HL-60/S4 treated with retinoic acid at 250 ng/mL for 4 days and 3 days (cell line): ENCODE data around the gene NOL4L.

Experiments
- in situ Hi-C: fragments of 300-500 bp; cut with MboI; formaldehyde crosslinking; loops from 2 replicates; pipeline ENCODE4 v1.7.0; 2022; ENCODE audit warnings: low sequenced_read_pairs

NOL4L gene

DNA sequence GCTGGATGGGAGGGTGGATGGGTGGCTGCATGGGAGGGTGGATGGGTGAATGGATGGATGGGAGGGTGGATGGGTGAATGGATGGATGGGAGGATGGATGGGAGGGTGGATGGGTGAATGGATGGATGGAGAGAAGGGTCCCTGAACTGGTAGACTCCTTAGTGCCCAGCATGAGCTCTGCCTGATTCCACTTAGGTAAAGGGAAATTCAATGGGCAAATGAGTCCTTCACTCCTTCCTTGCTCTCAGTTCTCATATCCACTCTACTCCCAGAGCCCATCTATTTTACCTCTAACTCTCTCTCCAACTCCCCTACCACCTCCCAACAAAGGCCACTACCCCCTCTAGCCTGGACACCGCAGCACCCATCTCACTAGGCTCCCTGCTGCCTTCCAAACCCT is 29.2 kb upstream of the NOL4L start:
- in situ Hi-C loops: no loop called here

DNA sequence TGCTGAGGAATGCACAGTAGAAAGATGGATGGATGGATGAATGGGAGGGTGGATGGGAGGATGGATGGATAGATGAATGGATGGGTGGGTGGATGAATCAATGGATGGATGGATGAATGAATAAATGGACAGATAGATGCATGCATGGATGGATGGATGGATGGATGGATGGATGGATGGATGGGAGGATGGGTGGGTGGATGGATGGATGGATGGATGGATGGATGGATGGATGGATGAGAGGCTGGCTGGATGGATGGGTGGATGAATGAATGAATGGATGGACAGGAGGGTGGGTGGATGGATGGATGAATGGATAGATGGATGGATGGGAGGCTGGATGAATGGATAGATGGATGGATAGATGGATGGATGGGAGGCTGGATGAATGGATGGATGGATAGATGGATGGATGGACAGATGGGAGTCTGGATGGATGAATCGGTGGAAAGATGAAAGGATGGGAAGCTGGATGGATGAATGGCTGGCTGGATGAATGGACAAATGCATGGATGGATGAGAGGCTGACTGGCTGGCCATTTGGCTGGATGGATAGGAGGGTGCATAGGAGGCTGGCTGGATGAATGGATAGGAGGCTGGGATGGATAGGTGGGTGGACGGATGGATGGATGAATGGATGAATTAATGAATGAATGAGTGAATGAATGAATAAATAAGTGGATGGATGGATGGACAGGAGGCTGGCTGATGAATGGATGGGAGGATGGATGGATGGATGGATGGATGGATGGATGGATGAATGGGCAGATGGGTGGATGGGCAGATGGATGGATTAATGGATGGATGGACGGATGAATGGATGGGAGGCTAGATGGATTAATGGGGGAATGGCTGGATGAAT is 28.3 kb upstream of the NOL4L start:
- in situ Hi-C loops: no loop called here

DNA sequence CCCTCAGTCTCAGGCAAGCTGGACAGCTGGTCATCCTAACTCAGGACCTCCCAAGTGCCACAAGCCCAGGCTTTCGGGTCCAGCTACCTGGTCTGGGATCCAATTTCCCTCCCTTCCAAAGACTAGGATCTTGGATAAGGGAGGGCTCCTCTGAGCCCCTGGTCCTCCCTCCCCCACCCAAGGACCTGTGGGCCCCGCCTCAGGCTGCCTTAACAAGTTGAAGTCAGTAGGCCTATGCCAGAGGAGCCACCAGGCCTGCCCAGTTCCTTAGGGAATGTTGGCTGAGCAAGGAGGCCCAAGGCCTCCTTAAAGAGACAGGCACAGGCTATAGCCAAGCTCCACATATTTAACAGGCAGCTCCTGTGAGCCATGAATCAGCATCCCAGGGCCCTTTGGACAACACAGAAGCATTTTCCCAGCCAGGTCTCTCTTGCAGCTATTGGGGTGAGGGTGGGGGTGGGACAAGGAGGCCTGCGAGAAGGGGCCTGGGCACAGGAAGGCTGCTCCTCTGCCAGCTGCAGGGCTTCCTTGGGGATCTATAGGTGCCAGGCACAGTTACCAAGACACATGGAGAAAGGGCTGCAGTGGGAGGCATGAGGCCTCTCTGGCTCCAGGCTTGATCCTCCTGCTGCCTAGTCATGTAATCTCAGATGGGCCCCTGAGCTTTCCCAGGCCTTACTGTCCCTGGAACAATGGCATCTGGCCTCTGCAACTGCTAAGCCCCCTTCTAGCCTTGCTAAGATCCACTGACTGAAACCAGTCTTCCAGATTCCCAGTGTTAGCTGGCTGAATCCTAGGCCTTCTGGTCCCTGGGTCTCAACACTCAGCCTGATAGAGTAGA is 27.4 kb upstream of the NOL4L start:
- in situ Hi-C loops: no loop called here

- in situ Hi-C loops: no loop called here
Observed at GRCh38 chr20:32611868-32612267, 26.7 kb upstream of the NOL4L start.

GRCh38 chr20:32611286-32611685 is 26.2 kb upstream of the NOL4L start:
- in situ Hi-C loops: no loop called here

GRCh38 chr20:32610472-32611218 is 25.5 kb upstream of the NOL4L start:
- in situ Hi-C loops: no loop called here

DNA sequence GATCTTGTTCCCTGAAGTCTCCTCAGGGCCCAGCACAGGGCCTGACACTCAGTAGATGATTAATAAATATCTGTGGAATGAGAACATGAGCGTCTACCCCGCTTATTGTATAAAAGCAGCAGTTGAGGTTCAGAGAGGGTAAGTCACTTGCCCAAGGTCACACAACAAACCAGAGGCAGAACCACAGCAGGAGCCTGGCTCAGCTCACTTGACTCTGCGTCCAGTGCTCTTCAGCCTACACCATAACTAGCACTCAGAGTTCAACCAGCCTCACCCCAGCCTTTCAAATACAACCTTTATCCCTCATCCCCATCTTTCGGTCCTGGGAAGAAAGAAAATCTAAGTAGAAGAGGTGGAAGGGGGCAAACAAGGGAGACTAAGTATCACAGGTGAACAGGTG is 24.9 kb upstream of the NOL4L start:
- in situ Hi-C loops: no loop called here

DNA sequence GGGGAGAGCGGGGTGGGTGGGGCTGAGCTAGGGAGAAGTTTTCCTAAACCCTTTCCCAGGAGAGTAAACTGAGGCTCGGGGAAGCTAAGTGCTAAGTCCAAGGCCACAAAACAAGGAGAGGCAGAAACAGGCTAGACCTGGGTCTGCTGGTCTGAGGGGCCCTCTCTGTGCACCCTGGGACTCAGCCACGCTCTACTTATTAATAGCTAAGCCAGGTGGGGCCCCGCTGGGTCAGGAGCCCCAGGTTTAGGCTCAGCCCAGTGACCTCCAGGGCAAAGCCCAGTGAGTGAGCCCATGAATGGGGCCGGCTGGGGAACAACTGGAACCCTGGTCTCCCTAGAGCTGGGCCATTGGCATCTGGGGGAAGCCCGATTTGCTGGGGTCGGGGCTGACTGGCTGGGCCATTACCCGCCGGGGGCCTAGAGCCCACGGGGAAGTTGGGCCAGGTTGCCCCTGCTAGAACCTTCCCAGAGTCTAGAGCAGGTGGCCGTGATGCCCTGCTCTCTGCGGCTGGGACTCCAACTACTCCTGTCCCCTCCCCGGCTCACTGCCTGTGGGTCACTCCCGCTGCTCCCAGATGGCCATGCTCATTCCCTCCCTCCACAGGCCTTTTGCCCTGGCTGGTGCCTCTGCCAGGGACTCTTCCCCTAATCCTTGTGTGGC is 24.1 kb upstream of the NOL4L start:
- in situ Hi-C loops: no loop called here

GRCh38 chr20:32608664-32609015 is 23.5 kb upstream of the NOL4L start:
- in situ Hi-C loops: no loop called here

- in situ Hi-C loops: no loop called here
Observed at GRCh38 chr20:32607727-32608663, 22.9 kb upstream of the NOL4L start.

- in situ Hi-C loops: no loop called here
Observed at GRCh38 chr20:32607324-32607723, 22.2 kb upstream of the NOL4L start.

DNA sequence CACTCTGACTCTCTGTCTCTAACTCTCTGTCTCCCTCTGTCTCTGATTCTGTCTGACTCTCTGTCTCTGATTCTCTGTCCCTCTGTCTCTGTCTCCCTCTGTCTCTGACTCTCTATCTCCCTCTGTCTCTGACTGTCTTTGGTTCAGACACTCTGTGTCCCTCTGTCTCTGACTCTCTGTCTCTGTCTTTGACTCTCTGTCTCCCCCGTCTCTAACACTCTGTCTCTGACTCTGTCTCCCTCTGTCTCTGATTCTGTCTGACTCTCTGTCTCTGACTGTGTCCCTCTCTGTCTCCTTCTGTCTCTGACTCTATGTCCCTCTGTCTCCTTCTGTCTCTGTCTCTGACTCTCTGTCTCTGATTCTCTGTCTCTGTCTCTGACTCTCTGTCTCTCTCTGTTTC is 21.7 kb upstream of the NOL4L start:
- in situ Hi-C loops: no loop called here

DNA sequence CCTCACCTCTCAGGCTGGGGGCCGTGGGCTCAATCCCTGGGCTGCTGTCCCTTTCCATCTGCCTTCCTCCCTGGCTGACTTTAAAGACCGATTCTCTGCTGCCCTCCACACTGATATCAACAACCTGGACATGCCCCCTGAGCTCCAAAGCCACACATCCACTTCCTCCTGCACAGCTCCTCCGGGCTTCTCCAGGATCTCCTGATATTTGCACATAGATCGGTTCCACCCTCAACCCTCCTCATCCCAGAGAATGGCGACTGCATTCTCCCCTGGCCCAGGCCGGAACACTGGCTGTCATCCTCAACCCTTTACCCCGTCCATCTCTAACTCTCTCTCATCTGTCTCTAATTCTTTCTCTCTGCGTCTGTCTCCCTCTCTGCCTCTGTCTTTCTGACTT is 21.0 kb upstream of the NOL4L start:
- in situ Hi-C loops: no loop called here

- in situ Hi-C loops: no loop called here
Observed at GRCh38 chr20:32605167-32605656, 20.1 kb upstream of the NOL4L start.

- in situ Hi-C loops: no loop called here
Observed at GRCh38 chr20:32603046-32603726, 18.1 kb upstream of the NOL4L start.

- in situ Hi-C loops: no loop called here
Observed at GRCh38 chr20:32602273-32602672, 17.1 kb upstream of the NOL4L start.

DNA sequence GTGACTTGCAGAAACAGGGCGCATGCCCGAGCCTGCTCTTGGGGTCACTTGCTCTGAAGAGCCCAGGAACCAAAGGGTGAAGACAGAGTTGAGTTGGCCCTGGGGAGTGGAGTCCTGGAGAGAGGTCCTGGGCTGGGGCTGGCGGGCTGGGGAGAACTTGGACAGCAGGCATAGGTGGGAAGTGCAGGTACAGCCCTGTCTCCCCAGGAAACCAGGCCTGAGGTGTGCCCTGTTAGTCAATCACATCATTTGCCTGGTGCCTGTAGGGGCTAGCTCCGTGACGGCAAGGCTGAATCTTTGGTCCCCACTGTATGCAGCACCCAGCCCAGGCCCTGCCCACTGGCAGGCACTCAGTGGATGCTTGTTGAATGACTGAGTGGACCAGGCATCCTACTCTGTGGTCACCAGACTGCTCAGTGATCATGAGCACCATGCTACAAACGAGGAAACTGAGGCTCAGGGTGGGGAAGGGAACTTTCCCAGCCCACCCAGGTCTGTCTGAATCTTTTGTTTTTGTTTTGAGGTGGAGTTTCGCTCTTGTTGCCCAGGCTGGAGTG is 15.6 kb upstream of the NOL4L start:
- in situ Hi-C loops: no loop called here

GRCh38 chr20:32599783-32600340 is 14.7 kb upstream of the NOL4L start:
- in situ Hi-C loops: no loop called here
